RWPE1 (cell line): ENCODE measurements around the gene CABP4.

Experiments
- CTCF ChIA-PET: fragments of 350-600 bp; sonication (Branson Sonifier 250); formaldehyde crosslinking; extraction: SDS; loops from one replicate; lab custom pipeline; 2021; lab: Yijun Ruan, JAX
- POLR2A ChIA-PET: fragments of 400-600 bp; formaldehyde crosslinking; extraction: SDS; loops from one replicate; lab custom pipeline; 2020; ENCODE audit warnings: antibody characterized with exemption; ENCODE audit not compliant: low non-redundant PET; lab: Yijun Ruan, JAX
- DNase-seq: peaks from one replicate; pipeline ENCODE4 v3.0.0; 2012; ENCODE audit warnings: low spot score
- H3K27ac ChIP-seq: fragments of 450-650 bp; 2 replicates; pipeline ENCODE4 v1.5.1; 2017
- CTCF ChIP-seq: fragments of 450-650 bp; conservative IDR thresholded peaks from 2 replicates; pipeline ENCODE4 v1.5.1; 2017; ENCODE audit warnings: low read depth, mild to moderate bottlenecking

Gene CABP4

DNA sequence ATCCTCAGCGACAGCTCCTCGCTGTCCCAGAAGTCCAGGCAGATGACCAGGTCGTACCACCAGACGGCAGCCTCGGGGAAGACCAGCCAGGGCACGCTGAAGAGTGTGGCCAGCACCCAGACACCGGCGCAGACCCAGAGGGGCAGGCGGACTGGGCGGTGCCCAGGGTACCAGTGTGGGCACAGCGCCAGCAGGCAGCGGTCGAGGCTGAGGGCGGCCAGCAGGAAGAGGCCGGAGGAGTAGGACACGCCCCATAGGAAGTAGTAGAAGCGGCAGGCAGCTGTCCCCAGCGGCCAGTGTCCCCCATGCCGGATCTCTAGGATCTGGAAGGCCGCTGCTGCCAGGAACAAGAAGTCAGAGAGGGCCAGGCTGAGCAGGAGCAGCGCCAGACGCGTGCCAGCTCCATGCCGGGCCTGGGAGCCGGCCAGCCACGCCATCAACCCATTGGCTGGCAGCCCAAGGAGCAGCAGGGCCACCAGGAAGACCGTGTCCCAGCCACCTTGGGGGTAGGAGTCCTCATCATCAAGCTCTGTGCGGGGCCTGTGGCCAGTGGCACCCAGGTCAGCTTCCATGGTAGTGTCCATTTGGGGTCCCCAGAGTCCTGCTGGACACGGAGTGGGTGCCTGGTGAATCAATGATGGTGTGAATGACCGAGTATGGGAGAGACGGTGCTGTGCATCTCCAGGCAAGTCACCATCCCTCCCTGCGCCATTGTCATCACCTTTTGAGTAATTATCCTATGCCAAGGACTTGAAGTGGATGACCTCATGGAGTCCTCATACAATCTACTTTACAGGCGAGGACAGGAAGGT lies 2.8 kb upstream of the CABP4 start, which contains the start of gene GPR152:
GPR152 (minus strand) TSS at position 589 of the 812 bp plus-strand sequence; CDS start at position 584, 5 bp downstream.
- no peak for TF ChIP-seq CTCF
- peak within 1 kb of the TSS; percentile 12; the same call in 1 of the 2 replicates for H3K27ac ChIP-seq
- ChIA-PET POLR2A (no interaction called here), CTCF (interaction anchor here (0.6 kb wide), 1 partner anchor 45 kb away, joined by 3 read pairs; no protein-coding TSS in a partner anchor)
- DNase-seq, result no peak

DNA sequence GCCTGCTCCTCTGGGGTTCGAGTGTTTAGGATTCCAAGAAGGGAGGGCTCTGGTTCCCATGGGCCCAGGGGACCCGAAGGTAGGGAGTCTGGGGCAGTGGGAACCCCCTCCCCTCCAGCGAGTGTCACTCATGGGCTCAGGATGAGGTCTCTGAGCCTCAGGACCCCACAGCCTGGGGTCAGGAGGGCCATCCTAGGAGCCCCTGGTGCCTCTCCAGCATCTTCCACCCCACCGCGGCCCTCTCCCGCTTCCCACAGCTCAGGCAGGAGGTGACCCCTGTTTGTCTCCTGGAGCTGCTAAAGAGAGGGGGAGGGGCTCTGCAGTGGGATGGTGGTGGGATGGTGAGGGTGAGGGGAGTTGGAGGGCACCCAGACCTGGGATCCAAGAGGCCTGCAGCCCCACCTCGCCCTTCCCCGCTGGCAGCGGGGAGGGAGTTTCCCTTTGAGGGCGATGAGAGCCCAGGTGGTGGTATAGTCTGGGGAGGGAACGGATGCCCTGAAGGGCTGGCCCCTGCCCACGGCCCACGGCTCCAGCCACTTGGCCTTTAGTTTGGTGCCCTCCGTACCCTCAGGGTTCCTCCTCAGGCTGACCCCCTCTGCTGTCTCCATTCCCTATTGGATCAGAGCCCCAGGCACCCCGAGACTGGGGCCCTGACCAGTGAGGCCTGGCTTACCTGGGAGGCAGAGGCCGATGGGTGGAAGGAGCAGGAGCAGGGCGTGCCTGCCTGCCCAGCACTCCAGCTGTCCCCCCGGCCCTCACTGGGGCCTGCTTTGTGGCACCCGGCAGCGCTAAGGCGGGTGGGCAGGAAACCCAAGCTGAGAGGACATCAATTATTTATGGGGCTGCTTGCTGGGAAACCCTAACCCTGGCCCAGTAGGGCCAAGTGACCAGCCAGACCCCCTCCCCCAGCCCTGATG lies 1.1 kb upstream of the CABP4 start:
- ChIA-PET CTCF (no interaction called here), POLR2A (no interaction called here)
- DNase-seq, result no peak
- no peak for TF ChIP-seq CTCF
- H3K27ac ChIP-seq, result no peak overlapping the region

GRCh38 chr11:67456068-67456705 lies 1.0 kb downstream of the CABP4 start:
- no peak for DNase-seq
- TF ChIP-seq CTCF, result no peak
- CTCF ChIA-PET, result no interaction called here
- POLR2A ChIA-PET, result interaction anchor here (0.5 kb wide), 1 partner anchor 39 kb away, joined by 7 read pairs; no protein-coding TSS in a partner anchor
- H3K27ac ChIP-seq, result no peak overlapping the region

DNA sequence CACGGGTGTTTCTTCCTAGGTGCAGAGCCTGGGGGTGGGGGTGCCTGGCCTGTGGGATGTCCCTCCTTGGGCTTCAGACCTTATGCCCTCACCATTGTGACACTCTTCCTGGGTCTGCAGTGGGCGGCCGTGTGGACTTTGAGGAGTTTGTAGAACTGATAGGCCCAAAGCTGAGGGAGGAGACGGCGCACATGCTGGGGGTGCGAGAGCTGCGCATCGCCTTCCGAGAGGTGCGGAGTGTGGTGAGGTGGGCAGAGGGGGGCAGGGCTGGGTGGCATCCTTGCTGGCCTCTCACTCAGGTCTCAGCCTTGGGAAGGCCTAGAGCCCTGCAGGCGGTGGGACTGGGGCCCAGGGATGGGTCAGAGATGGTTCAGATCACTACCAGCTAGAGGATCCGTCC lies 2.3 kb downstream of the CABP4 start:
- H3K27ac ChIP-seq, result no peak overlapping the region
- TF ChIP-seq CTCF, result no peak
- ChIA-PET CTCF (no interaction called here), POLR2A (no interaction called here)
- DNase-seq, result no peak

GRCh38 chr11:67458266-67458665 lies 3.1 kb downstream of the CABP4 start:
- ChIA-PET CTCF (interaction anchor here (1.0 kb wide), 1 partner anchor 8 kb away, joined by 3 read pairs; no protein-coding TSS in a partner anchor), POLR2A (no interaction called here)
- H3K27ac ChIP-seq, result no peak overlapping the region
- no peak for DNase-seq
- no peak for TF ChIP-seq CTCF

DNA sequence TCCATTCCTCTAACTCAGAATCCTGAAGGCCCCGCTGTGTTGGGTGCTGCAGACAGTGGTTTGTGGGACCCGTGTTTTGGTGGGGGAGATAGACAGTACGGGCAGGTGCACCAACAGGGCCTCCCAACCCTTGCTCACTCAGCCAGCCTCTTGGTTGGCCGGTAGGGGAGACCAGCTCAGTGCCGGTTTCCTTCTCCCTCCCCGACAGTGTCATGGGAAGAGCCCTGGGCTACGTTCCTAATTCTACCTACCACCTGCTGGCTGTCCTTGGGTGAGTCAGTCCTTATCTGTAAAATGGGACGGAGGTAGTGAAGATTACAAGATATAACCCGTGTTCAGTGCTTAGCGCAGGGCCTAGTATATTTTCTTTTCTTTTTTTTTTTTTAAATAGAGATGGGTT lies 8.0 kb downstream of the CABP4 start:
- TF ChIP-seq CTCF, result no peak
- ChIA-PET CTCF (no interaction called here), POLR2A (interaction anchor here (0.9 kb wide), 1 partner anchor 16 kb away, joined by 3 read pairs; no protein-coding TSS in a partner anchor)
- DNase-seq, result no peak
- H3K27ac ChIP-seq, result peak overlapping the region; percentile 96
